Neural crest cell (in vitro differentiated cells): Measurements from ENCODE around the gene RCE1. TPM values are rescaled to one million over a fixed set of nuclear protein-coding genes. Genes with fewer than 3 reads are reported as not detected.

Source experiments
- DNase-seq: peaks from one replicate; pipeline ENCODE4 v3.0.0; 2021; ENCODE audit warnings: low read depth, mixed read lengths, low spot score
- H3K27ac Mint-ChIP-seq: one replicate; pipeline ENCODE4 v1.8.0; 2021; ENCODE audit warnings: mild to moderate bottlenecking, mixed read lengths; ENCODE audit not compliant: unreplicated experiment
- H3K27me3 Mint-ChIP-seq: 2 replicates; pipeline ENCODE4 v1.8.0; 2021; ENCODE audit warnings: low read depth, mild to moderate bottlenecking, mixed read lengths
- H3K36me3 Mint-ChIP-seq: 2 replicates; pipeline ENCODE4 v1.8.0; 2021; ENCODE audit warnings: low read depth, mild to moderate bottlenecking, mixed read lengths
- H3K4me1 Mint-ChIP-seq: 2 replicates; pipeline ENCODE4 v1.8.0; 2021; ENCODE audit warnings: mixed read lengths
- H3K4me3 Mint-ChIP-seq: one replicate; pipeline ENCODE4 v1.8.0; 2021; ENCODE audit warnings: mild to moderate bottlenecking, mixed read lengths
- H3K9me3 Mint-ChIP-seq: 2 replicates; pipeline ENCODE4 v1.8.0; 2021; ENCODE audit warnings: mixed read lengths
- total RNA-seq: library from RNA; stranded (reverse); gene quantifications from 2 replicates; pipeline ENCODE4 v1.2.1, GENCODE V29; 2021
- TF ChIP-seq, protein P1 (sequence below): fragments of 200-600 bp; sonication (generic); conservative IDR thresholded peaks from 2 replicates; pipeline ENCODE4 v1.5.0; 2021; ENCODE audit warnings: antibody characterized with exemption, mild to moderate bottlenecking

The RCE1 gene
- total RNA-seq, 1 donor from 2014 or later: 35.8 TPM

- peak overlapping the region; percentile 94 for H3K4me3 Mint-ChIP-seq
- no peak for DNase-seq
- no peaks in the 10 kb centered on the region for H3K36me3 Mint-ChIP-seq
- no peaks in the 10 kb centered on the region for H3K9me3 Mint-ChIP-seq
- H3K27me3 Mint-ChIP-seq: no peaks in the 10 kb centered on the region
- H3K4me1 Mint-ChIP-seq: peaks cover 15% of the 10 kb centered on the region
- no peak overlapping the region for H3K27ac Mint-ChIP-seq
- TF ChIP-seq, protein P1, sequence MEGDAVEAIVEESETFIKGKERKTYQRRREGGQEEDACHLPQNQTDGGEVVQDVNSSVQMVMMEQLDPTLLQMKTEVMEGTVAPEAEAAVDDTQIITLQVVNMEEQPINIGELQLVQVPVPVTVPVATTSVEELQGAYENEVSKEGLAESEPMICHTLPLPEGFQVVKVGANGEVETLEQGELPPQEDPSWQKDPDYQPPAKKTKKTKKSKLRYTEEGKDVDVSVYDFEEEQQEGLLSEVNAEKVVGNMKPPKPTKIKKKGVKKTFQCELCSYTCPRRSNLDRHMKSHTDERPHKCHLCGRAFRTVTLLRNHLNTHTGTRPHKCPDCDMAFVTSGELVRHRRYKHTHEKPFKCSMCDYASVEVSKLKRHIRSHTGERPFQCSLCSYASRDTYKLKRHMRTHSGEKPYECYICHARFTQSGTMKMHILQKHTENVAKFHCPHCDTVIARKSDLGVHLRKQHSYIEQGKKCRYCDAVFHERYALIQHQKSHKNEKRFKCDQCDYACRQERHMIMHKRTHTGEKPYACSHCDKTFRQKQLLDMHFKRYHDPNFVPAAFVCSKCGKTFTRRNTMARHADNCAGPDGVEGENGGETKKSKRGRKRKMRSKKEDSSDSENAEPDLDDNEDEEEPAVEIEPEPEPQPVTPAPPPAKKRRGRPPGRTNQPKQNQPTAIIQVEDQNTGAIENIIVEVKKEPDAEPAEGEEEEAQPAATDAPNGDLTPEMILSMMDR: no peak
Observed at GRCh38 chr11:66841861-66842260, 1.4 kb upstream of the RCE1 start.

DNA sequence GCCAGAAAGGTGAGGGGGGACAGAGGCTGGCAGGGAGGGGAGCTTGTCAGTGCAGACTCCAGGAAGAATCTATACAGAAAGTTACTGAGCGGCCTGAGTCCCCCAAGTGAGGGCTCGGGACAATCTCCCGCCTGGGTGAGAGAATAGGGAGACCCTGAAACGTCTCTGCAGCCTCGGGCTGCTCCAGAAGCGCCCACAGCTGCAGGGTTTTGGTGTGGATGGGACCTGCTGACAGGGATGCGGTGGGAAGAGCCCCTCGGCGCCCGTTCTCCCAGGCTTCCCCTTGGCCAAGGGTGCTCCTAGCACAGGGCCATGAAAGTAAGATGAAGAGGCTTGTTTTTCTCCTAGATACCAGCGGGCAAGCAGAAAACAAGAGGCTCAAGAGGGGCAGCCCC lies 743 bp upstream of the RCE1 start:
- peak overlapping the region; percentile 97 for H3K27ac Mint-ChIP-seq
- no peak for DNase-seq

DNA sequence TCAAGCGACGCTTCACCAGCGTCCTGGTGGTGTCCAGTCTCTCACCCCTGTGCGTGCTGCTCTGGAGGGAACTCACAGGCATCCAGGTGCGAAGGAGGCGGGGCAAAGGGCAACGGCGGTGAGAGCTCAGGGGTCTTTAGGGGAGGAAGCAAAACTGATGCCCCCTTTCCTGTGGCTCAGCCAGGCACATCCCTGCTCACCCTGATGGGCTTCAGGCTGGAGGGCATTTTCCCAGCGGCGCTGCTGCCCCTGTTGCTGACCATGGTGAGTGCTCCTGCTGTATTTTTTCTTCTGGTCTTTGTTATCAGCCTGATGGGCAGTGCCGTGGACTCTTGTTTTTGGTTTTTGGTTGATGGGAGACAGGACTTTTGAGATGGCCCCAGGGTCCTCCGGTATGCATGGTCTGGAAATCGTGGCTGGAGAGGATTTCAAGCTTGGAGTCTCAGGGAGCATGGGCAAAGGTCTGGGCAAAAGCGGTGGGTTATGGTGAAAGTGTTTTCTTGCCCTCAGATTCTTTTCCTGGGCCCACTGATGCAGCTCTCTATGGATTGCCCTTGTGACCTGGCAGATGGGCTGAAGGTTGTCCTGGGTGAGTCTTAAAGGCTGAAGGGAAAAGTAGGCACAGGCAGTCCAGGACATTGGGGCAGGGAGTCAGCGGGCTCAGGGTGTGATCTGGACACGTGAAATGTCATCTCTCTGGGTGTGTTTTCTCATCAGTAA lies 695 bp downstream of the RCE1 start:
- TF ChIP-seq, protein P1: no peak
- peaks cover 15% of the 10 kb centered on the region for H3K4me1 Mint-ChIP-seq
- H3K36me3 Mint-ChIP-seq: no peaks in the 10 kb centered on the region
- no peaks in the 10 kb centered on the region for H3K9me3 Mint-ChIP-seq
- no peak for DNase-seq
- no peaks in the 10 kb centered on the region for H3K27me3 Mint-ChIP-seq
- peak overlapping the region; percentile 94 for H3K27ac Mint-ChIP-seq
- H3K4me3 Mint-ChIP-seq: peak overlapping the region; percentile 97

More for the DNA sequence above, 743 bp upstream of the RCE1 start:
- TF ChIP-seq, protein P1: no peak
- H3K4me3 Mint-ChIP-seq: peak overlapping the region; percentile 94
- no peaks in the 10 kb centered on the region for H3K27me3 Mint-ChIP-seq
- peaks cover 15% of the 10 kb centered on the region for H3K4me1 Mint-ChIP-seq
- no peaks in the 10 kb centered on the region for H3K9me3 Mint-ChIP-seq
- H3K36me3 Mint-ChIP-seq: no peaks in the 10 kb centered on the region

DNA sequence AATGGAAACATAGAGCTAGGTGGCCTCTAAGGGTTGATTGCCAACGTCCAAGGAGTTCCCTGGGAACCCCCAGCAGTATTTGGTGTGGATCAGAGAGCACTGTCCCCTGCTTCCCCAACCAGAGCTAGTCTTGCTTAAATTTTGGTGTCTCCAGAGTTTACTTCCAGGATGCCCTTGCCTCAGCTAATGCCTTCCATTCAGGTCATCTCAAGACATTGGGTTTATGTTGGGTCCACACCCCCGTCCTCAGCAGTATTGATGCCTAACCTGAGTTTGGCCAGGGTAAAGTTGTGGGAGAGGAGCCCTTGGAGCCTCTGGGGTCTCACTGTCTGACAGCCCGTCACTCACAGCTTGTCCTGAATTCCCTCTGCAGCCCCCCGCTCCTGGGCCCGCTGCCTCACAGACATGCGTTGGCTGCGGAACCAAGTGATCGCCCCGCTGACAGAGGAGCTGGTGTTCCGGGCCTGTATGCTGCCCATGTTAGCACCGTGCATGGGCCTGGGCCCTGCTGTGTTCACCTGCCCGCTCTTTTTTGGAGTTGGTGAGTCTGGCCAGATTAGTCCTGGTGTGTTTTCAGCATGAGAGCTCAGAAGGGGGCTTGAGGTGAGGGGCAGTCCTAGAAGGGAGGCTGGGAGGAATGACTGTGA lies 1.4 kb downstream of the RCE1 start:
- no peak for DNase-seq
- Mint-ChIP-seq H3K36me3 (no peaks in the 10 kb centered on the region), H3K4me1 (peaks cover 15% of the 10 kb centered on the region), H3K27ac (no peak overlapping the region), H3K27me3 (no peaks in the 10 kb centered on the region), H3K4me3 (peak overlapping the region; percentile 97), H3K9me3 (no peaks in the 10 kb centered on the region)
- TF ChIP-seq, protein P1: no peak

DNA sequence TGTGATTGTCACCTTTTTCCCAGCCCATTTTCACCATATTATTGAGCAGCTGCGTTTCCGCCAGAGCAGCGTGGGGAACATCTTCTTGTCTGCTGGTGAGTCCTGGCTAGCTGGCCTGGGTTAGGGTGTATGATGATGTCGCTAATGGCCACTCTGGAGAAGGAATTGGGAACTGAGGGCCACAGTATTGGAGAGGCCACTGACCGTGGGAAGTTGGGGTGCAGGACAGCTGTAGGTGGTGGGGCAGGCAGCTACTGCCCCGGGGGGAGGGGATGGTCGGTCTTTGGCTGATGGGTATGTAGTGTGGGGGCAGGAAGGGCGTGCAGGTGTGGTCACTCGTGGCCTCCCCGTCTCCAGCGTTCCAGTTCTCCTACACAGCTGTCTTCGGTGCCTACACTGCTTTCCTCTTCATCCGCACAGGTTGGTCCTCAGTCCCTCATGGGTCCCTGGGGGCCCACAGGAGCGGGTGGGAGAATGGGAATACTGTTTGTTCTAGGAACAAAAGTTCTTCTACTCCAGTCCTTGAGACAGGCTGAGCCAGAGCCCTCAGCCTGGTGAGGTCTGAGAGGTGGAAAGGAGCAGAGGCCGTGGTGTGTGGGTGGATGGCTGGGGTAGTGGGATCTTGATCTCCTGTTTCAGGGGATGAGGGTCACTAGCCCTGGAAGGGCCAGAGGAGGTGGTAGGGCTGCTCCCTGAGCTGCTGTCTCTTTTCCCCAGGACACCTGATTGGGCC lies 2.1 kb downstream of the RCE1 start:
- H3K4me1 Mint-ChIP-seq: peaks cover 15% of the 10 kb centered on the region
- no peaks in the 10 kb centered on the region for H3K9me3 Mint-ChIP-seq
- H3K36me3 Mint-ChIP-seq: no peaks in the 10 kb centered on the region
- H3K4me3 Mint-ChIP-seq: peak overlapping the region; percentile 97
- TF ChIP-seq, protein P1: no peak
- H3K27me3 Mint-ChIP-seq: no peaks in the 10 kb centered on the region
- DNase-seq: no peak
- no peak overlapping the region for H3K27ac Mint-ChIP-seq
